ENCODE measurements around the gene KCNJ18.
"Not testable (repeated sequence)": the region's sequence is repeated elsewhere in the genome, so short reads cannot be mapped to it uniquely, and the experiment has no call there.

Gene KCNJ18

DNA sequence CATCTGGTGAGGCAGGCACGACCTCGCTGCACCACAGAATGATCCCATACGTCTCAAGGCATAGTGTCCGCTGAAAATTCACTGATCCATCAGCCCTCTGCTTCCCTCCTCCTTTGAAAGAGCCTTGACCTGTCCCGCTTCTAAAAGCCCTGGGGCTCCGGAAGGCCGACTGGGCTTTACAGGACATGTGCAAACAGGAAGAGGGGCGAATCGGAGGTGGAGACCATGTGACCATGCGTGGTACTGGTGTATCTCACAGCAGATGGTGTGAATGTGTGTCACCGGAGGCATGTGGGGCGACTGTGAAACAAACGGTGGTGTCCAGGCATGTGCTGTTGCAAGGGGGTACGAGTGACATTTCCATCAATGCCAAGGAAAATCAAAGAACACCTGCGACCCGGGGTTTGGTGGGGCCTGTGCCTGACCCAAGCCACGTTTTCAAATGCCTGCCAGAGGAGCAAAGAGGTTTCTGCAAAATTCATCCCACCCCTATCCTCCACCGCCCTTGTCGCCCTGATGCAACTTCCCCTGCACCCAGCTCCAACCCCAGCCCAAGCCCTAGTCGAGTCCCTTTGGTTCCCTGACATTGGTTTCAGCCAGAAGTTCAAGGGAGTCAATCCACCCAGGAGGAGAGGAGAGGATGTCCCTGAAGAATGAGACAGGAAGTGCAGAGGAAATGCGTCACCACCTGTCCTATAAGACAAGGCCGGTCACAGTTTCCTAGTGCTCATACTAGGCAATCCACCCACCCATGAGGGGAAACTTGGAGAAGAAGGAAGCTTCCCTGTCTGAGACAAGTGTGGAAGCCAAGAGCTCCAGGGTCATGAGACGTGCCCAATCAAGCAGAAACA is 5.9 kb upstream of the KCNJ18 start:
- no peak for DNase-seq

- DNase-seq: no peak
Measured at GRCh38 chr17:21687136-21687953, 5.0 kb upstream of the KCNJ18 start.

GRCh38 chr17:21688293-21688949 is 3.9 kb upstream of the KCNJ18 start:
- no peak for DNase-seq

DNA sequence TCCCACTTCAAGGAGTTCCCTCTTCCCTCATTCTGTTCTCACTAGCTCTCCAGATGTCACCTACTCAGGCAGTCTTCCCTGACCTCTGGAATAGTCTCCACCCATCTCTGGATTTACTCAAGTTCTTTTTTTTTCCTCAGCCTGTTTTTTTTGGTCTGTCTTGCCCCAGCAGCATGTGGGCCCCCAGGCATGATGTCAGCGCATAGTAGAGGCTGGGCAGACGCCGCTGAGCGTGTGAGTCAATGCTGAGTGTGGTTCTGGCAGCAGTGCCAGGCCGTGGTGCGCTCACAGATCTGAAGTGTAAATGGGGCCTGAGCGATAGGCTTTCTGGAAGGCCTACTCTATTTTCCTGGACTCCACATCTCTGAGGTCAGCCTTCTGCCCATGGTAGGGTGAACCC is 2.7 kb upstream of the KCNJ18 start:
- DNase-seq: no peak

- not testable (repeated sequence) for DNase-seq
Measured at GRCh38 chr17:21690811-21691210, 1.5 kb upstream of the KCNJ18 start.

DNA sequence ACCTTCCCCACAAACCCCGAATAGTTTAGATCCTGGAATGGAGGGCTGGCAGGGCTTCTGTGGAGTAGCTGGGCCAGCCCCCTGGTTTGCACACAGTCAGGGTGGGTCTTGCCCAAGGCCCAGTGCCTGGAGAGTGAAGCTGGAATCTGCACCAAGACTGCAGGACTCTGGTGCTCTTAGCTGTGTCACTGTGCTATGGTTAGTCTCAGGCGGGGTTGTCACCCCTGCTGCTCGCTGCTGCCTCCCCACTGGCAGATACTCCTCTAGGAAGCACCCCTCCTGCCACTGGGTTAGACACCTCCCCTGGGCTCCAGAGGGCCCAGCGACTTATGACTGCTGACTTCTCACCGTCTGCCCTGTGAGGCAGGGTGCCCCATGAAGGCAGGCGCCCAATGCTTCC is 842 bp upstream of the KCNJ18 start:
- not testable (repeated sequence) for DNase-seq

- not testable (repeated sequence) for DNase-seq
Measured at GRCh38 chr17:21692704-21693065, 362 bp downstream of the KCNJ18 start.

- not testable (repeated sequence) for DNase-seq
Measured at GRCh38 chr17:21693391-21693796, 1.1 kb downstream of the KCNJ18 start.

DNA sequence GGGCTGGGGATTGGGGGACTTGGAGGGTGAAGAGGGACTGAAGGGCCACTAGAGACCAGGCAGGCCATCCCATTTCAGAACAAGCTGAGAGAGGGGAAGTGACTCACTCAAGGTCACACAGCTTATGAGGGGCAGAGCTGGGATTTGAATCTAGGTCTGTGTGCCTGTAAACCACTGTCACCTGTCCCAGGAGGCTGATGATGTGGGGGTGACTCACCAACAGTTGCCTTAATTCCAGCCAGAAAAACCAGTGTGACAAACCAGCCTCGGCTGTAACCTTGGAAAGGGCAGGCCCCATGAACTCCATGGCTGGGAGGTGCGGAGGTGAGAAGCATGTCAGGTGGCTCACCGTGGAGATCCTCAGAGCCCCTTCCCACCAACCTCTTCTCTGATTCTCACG is 1.6 kb downstream of the KCNJ18 start:
- not testable (repeated sequence) for DNase-seq

DNA sequence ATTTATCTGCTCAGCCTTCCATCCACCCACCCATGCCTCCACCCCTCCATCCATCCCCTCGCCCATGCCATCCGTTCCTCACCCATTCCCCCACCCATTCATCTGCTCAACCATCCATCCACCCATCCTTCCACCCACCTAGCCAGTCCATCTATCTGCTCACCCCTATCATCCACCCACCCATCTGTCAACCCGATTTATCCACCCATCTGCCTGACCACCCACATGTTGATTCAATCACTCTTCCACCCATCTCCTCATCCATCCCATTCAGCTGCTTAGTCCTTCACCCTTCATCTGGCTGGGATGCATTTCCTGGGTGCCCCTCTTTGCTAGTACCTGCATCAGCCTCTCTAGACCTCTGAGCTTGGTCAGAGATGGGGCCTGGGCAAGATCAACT is 3.9 kb downstream of the KCNJ18 start:
- not testable (repeated sequence) for DNase-seq

DNA sequence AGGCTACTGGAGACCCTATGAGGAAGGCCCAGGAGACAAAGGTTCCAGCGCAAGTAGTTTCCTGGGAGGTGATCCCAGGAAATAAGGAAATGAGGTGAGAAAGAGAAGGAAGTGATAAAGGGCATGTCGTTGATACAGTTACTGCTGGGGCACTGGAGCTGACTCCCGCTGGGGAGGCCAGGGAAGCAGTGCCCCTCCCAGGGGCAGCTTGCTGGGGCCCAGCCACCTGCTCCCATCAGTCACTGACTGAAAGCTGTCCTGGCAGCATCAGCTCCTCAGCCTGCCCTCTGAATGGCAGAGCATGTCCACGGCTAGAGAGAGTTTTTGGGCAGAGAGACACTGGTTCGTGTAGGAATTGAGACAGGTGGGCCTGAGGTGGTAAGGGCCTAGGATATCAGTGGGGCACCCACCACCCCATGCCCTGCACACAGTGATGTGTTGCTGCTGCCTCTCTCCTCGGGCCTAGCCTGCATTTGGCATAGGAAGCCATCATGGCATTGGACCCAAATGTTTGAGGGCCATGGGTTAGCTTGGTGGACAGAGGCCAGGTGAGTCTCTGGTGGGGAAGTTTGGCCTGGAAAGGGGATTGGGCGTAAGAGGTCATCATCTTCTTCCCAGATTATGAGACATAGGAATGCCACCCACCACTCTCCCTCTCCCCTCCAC is 4.7 kb downstream of the KCNJ18 start:
- not testable (repeated sequence) for DNase-seq

DNA sequence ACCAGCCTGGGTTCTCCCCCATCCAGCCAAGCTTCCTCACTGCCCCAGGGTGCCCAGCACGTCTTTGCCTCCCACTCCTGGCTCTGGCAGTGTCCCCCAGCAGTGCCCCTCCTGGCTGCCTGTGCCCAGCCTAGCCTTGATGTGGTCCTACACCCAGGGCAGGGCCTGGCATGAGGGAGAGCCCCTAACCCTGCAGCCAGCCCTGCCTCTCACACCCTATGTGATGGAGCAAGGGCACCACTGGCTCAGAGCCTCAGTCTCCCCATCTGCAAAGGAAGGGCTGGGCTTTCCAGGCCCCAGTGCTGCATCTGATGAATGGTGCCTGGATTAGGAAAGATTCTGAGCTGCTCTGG is 5.2 kb downstream of the KCNJ18 start:
- not testable (repeated sequence) for DNase-seq

DNA sequence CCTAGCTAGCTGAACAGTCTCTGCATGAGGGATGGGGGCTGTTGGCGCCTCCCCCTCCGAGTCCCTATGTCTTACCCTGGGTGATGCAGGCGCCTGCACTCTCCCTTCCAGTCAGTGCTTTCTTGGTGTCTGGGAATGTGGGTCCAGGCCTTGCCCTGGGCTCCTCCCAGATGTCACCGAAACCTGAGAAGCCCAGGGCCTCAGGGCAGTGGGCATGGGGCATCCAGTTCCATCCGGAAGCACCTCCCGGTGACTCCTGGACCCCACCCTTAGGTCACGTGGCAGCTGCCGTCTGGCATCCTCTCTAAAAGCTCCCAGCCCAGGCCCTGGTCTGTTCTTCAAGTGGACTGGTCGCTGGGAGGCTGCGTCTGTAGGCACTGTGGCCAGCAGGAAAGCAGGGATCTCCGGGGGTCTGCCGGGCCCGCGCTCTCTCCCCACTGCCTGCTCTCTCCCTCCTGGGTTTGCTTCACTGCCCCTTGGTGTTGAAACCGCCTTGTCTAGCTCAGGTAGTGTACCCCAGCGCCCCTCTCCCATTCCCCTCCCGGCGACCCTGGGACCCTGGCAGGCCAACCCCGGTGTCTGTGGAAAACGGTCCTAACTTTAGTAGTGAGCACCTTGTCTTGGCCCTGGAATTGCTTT is 6.2 kb downstream of the KCNJ18 start:
- not testable (repeated sequence) for DNase-seq

- not testable (repeated sequence) for DNase-seq
Measured at GRCh38 chr17:21699124-21699523, 6.8 kb downstream of the KCNJ18 start.

GRCh38 chr17:21699573-21700236 is 7.4 kb downstream of the KCNJ18 start:
- DNase-seq: not testable (repeated sequence)

DNA sequence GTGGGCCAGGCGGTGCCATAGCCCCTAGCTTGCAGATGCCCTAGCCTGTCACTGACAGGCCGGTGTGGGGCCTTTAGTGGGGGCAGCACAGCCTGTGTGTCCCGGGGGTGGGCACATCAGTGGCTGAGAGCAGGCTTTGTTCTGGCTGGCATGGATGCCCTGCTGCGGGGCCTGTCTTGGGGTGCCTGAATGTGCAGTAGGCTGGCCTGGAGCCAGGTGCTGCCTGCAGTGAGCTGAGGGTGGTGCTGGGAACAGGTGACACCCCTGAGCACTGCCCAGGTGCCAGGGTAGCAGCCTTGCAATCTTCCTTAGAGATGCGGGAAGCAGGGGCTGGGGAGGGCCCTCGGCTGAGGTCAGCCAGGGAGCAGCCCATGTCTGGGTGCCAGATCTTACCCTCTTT is 8.8 kb downstream of the KCNJ18 start:
- not testable (repeated sequence) for DNase-seq

DNA sequence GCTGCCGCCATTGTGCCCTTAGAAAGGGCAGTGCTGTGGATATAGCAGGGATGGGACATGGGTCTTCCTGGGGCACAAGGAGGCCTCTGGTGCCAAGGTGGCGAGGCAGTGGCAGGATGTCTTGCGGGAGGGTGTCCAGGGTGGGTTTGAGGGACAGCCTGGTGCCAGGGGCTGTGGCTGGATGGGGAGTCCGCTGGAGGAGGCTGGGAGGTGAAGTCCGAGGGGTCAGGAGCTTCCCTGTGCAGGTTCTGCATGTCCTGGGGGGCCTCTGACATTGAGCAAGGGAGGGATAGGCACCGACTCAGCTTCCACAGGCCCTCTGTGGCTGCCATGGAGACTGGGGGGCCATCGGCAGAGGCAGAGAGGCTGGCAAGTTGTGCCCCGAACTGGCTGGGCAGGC is 9.7 kb downstream of the KCNJ18 start:
- not testable (repeated sequence) for DNase-seq

- not testable (repeated sequence) for DNase-seq
Measured at GRCh38 chr17:21702521-21702920, 10.2 kb downstream of the KCNJ18 start.

DNA sequence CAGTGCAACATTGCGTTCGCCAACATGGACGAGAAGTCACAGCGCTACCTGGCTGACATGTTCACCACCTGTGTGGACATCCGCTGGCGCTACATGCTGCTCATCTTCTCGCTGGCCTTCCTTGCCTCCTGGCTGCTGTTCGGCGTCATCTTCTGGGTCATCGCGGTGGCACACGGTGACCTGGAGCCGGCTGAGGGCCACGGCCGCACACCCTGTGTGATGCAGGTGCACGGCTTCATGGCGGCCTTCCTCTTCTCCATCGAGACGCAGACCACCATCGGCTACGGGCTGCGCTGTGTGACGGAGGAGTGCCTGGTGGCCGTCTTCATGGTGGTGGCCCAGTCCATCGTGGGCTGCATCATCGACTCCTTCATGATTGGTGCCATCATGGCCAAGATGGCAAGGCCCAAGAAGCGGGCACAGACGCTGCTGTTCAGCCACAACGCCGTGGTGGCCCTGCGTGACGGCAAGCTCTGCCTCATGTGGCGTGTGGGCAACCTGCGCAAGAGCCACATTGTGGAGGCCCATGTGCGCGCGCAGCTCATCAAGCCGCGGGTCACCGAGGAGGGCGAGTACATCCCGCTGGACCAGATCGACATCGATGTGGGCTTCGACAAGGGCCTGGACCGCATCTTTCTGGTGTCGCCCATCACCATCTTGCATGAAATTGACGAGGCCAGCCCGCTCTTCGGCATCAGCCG is 10.8 kb downstream of the KCNJ18 start:
- not testable (repeated sequence) for DNase-seq

DNA sequence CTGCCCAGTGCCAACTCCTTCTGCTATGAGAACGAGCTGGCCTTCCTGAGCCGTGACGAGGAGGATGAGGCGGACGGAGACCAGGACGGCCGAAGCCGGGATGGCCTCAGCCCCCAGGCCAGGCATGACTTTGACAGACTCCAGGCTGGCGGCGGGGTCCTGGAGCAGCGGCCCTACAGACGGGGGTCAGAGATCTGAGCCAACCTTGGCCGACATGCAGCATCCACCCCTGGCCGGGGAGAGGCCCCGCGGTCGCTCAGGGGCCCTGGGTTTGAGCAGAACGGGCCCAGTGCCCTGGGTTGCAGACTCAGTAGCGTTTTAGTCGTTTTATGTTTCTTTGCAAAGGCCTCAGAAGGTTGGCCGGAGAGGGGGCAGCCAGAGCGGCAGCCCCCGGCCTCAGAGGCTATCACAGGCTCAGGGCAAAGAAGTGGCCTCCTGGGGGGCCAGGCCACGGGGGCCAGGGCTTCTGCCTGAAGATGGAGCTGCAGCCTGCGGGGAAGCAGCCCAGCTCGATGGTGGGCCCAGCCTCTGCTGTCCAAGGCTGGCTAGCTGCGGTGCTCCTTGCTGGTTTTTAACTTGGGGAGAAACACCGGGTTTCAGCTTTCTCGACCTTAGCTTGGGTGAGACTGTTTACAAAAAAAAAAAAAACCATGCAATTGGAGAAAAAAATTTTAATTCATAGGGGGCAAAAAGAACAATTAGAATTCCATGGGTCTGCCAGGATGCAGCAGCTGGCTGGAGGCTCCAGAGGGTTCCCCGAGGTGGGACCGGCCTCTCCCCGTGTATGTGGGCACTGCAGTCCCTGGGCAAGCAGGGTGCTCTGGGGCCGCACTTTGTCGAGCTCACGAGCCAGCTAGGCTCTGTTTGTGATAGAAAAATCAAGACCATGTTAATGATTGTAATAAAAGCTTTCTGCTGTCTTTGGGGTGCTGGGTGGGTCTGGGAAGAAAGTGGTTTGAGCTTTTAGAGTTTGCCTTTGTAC is 11.9 kb downstream of the KCNJ18 start:
- not testable (repeated sequence) for DNase-seq

Data from retina (tissue), 1 donor.